Activated T-helper 1 cell treated with anti-CD3 and anti-CD28 coated beads, Interleukin-12 subunit alpha, Interleukin-12 subunit beta, Interleukin-2, Interleukin-4 antibody, amounts not matched to agents 30 ng/mL and 10 ng/mL and 1 ng/mL, durations not matched to agents 14 hours and 24 hours and 36 hours (primary cell): ENCODE data around the gene KIF5B. TPM values are rescaled to one million over a fixed set of nuclear protein-coding genes. Genes with fewer than 3 reads are reported as not detected.
"Not testable (repeated sequence)": the region's sequence is repeated elsewhere in the genome, so short reads cannot be mapped to it uniquely, and the experiment has no call there.

Experiments
- DNase-seq: peaks from one replicate; pipeline ENCODE4 v3.0.0; 2021; ENCODE audit warnings: low spot score
- H3K27ac Mint-ChIP-seq: one replicate; pipeline ENCODE4 v1.8.0; 2021; ENCODE audit warnings: mild to moderate bottlenecking, mixed read lengths
- H3K27me3 Mint-ChIP-seq: one replicate; pipeline ENCODE4 v1.8.0; 2022; ENCODE audit warnings: mild to moderate bottlenecking, moderate library complexity, mixed read lengths; ENCODE audit not compliant: insufficient read depth
- H3K36me3 Mint-ChIP-seq: one replicate; pipeline ENCODE4 v1.8.0; 2021; ENCODE audit warnings: low read depth, mixed read lengths
- H3K4me1 Mint-ChIP-seq: one replicate; pipeline ENCODE4 v1.8.0; 2021; ENCODE audit warnings: low read depth, mixed read lengths
- H3K4me3 Mint-ChIP-seq: one replicate; pipeline ENCODE4 v1.8.0; 2021; ENCODE audit warnings: mild to moderate bottlenecking, moderate library complexity, mixed read lengths
- H3K9me3 Mint-ChIP-seq: one replicate; pipeline ENCODE4 v1.8.0; 2021; ENCODE audit warnings: mixed read lengths
- intact Hi-C: fragments of 100-400 bp; cut with micrococcal nuclease; formaldehyde crosslinking; loops from one replicate; pipeline ENCODE4 v1.15.1; 2024
- total RNA-seq: library from RNA; stranded (reverse); gene quantifications from 2 replicates; pipeline ENCODE4 v1.2.3, GENCODE V29; 2022

KIF5B gene
- total RNA-seq, 1 donor from 2014 or later: 80.7 TPM

DNA sequence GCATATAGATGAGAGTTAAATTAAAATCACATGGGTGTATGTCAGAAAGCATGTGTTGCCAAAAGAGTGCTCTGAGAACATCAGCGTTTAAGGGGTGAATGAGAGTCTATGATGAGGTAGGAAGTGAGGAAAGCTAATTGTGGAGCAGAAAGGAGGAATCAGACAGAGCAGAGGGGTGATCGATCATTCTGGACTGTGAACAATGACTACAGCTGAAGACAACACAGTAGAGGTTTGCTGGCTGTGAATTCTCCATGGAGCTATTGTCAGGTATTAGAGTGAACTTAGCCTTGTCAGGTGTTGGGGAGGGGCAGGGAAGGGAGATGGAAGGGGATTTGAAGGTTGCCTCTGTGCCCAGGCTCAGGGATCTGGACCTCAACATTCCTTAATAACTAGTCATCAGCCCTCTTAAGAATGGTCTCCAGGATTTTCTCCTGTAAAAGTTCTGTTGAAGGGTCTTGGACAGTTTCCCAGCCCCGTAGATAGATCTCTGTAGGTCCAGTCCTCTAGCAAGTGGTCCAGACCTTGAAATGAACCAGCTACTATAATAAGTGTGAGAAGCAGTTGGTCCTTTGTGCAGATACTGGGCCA, 57.1 kb downstream of the KIF5B start:
- H3K4me1 Mint-ChIP-seq: peaks cover 8% of the 10 kb centered on the region
- H3K27ac Mint-ChIP-seq: no peak overlapping the region
- no peaks in the 10 kb centered on the region for H3K27me3 Mint-ChIP-seq
- no peaks in the 10 kb centered on the region for H3K9me3 Mint-ChIP-seq
- no peaks in the 10 kb centered on the region for H3K36me3 Mint-ChIP-seq
- intact Hi-C loops: loop anchor here (1.0 kb wide), 1 partner anchor 9 kb away; no protein-coding TSS in a partner anchor
- DNase-seq: no peak
- H3K4me3 Mint-ChIP-seq: no peak overlapping the region

- H3K36me3 Mint-ChIP-seq: no peaks in the 10 kb centered on the region
- intact Hi-C loops: no loop called here
- no peak for DNase-seq
- H3K4me1 Mint-ChIP-seq: no peaks in the 10 kb centered on the region
- no peak overlapping the region for H3K4me3 Mint-ChIP-seq
- H3K9me3 Mint-ChIP-seq: no peaks in the 10 kb centered on the region
- no peak overlapping the region for H3K27ac Mint-ChIP-seq
- peaks cover 4% of the 10 kb centered on the region for H3K27me3 Mint-ChIP-seq
Observed at GRCh38 chr10:31994926-31995325, 61.3 kb downstream of the KIF5B start.

DNA sequence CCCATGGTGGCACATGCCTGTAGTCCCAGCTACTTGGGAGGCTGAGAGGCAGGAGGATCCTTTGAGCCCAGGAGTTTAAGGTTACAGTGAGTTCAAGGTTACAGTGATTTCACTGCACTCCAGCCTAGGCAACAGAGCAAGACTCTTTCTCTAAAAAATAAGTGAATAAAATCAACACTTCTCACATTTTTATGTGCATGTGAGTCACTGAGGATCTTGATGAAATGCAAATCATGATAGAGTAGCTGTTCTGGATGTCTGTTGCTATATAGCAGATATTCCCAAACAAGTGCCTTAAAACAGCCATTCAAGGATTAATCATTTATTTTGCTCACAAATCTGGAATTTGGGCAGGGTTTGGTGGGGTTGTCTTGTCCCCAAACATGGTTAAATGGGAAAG, 65.3 kb downstream of the KIF5B start:
- Mint-ChIP-seq H3K27me3 (peaks cover 7% of the 10 kb centered on the region), H3K9me3 (no peaks in the 10 kb centered on the region), H3K4me1 (no peaks in the 10 kb centered on the region), H3K4me3 (no peak overlapping the region), H3K36me3 (no peaks in the 10 kb centered on the region), H3K27ac (no peak overlapping the region)
- DNase-seq: no peak
- intact Hi-C loops: loop anchor here (1.0 kb wide), 1 partner anchor 8 kb away; no protein-coding TSS in a partner anchor

DNA sequence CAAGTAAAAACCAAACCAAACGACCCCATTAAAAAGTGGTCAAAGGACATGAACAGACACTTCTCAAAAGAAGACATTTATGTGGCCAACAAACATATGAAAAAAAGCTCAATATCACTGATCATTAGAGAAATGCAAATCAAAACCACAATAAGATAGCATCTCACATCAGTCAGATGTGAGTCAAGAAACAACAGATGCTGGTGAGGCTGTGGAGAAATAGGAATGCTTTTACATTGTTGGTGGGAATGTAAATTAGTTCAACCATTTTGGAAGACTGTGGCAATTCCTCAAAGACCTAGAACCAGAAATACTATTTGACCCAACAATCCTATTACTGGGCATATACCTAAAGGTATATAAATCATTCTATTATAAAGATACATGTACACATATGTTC, 68.4 kb downstream of the KIF5B start:
- intact Hi-C loops, H3K4me3 Mint-ChIP-seq: not testable (repeated sequence)

GRCh38 chr10:31982111-31982510, 74.1 kb downstream of the KIF5B start:
- DNase-seq: no peak
- Mint-ChIP-seq H3K27me3 (peaks cover 5% of the 10 kb centered on the region), H3K4me1 (peaks cover 10% of the 10 kb centered on the region), H3K27ac (no peak overlapping the region), H3K4me3 (no peak overlapping the region), H3K36me3 (no peaks in the 10 kb centered on the region), H3K9me3 (peaks cover 3% of the 10 kb centered on the region)
- intact Hi-C loops: no loop called here

More for the DNA sequence above, 68.4 kb downstream of the KIF5B start:
- H3K27ac Mint-ChIP-seq, H3K27me3 Mint-ChIP-seq, H3K9me3 Mint-ChIP-seq, H3K36me3 Mint-ChIP-seq, DNase-seq, H3K4me1 Mint-ChIP-seq: not testable (repeated sequence)

- Mint-ChIP-seq H3K9me3 (peaks cover 3% of the 10 kb centered on the region), H3K4me1 (peaks cover 19% of the 10 kb centered on the region), H3K4me3 (no peak overlapping the region), H3K27ac (no peak overlapping the region), H3K27me3 (peaks cover 2% of the 10 kb centered on the region), H3K36me3 (no peaks in the 10 kb centered on the region)
- no peak for DNase-seq
- intact Hi-C loops: no loop called here
Observed at GRCh38 chr10:31980471-31980870, 75.8 kb downstream of the KIF5B start.

- H3K27me3 Mint-ChIP-seq, H3K9me3 Mint-ChIP-seq, H3K27ac Mint-ChIP-seq, H3K4me3 Mint-ChIP-seq, DNase-seq, intact Hi-C loops, H3K36me3 Mint-ChIP-seq: not testable (repeated sequence)
- H3K4me1 Mint-ChIP-seq: peaks cover 19% of the 10 kb centered on the region
Observed at GRCh38 chr10:31979071-31979470, 77.2 kb downstream of the KIF5B start.

GRCh38 chr10:31978156-31978483, 78.1 kb downstream of the KIF5B start:
- peaks cover 2% of the 10 kb centered on the region for H3K27me3 Mint-ChIP-seq
- no peaks in the 10 kb centered on the region for H3K36me3 Mint-ChIP-seq
- H3K9me3 Mint-ChIP-seq: peaks cover 3% of the 10 kb centered on the region
- no peak overlapping the region for H3K27ac Mint-ChIP-seq
- intact Hi-C loops: no loop called here
- H3K4me1 Mint-ChIP-seq: peaks cover 19% of the 10 kb centered on the region
- no peak overlapping the region for H3K4me3 Mint-ChIP-seq
- DNase-seq: no peak

- no peak for DNase-seq
- Mint-ChIP-seq H3K9me3 (peaks cover 3% of the 10 kb centered on the region), H3K4me1 (peaks cover 19% of the 10 kb centered on the region), H3K4me3 (no peak overlapping the region), H3K27me3 (peaks cover 2% of the 10 kb centered on the region), H3K36me3 (no peaks in the 10 kb centered on the region), H3K27ac (no peak overlapping the region)
- intact Hi-C loops: no loop called here
Observed at GRCh38 chr10:31977440-31978155, 78.6 kb downstream of the KIF5B start.

DNA sequence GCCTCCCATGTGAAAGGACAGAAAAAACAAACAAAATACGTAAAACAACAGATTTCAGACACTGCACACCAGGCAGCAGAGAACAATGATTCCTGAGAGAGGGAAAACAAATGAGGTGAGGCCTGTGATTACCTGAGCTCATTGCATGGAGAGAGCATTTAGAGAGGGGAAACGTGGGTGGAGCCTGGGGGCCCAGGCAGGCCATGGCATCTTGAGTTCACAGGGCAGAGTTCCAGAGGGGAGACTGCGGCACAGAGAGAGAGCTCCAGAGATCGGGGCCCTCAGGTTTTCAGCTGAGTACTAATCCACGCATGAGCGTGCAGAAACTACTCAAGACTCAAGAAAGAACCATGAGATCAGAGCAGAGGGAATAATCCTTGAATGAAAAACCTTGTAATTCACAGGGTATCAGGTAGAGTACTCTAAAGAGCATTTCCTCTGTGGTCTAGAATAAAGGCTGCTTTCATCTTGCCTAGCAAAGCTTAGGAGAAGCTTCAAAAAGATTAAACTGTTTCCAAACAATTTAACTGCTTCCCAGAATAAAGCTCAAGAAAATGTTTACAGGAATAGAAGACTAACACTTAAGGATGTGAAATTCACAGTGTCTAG, 81.0 kb downstream of the KIF5B start:
- Mint-ChIP-seq H3K27ac (no peak overlapping the region), H3K4me1 (peaks cover 19% of the 10 kb centered on the region), H3K9me3 (peaks cover 3% of the 10 kb centered on the region), H3K27me3 (no peaks in the 10 kb centered on the region), H3K36me3 (no peaks in the 10 kb centered on the region), H3K4me3 (no peak overlapping the region)
- intact Hi-C loops: no loop called here
- no peak for DNase-seq

GRCh38 chr10:31974434-31975124, 81.6 kb downstream of the KIF5B start:
- no peak for DNase-seq
- no peak overlapping the region for H3K27ac Mint-ChIP-seq
- intact Hi-C loops: no loop called here
- H3K4me3 Mint-ChIP-seq: no peak overlapping the region
- no peaks in the 10 kb centered on the region for H3K27me3 Mint-ChIP-seq
- peaks cover 19% of the 10 kb centered on the region for H3K4me1 Mint-ChIP-seq
- H3K36me3 Mint-ChIP-seq: no peaks in the 10 kb centered on the region
- H3K9me3 Mint-ChIP-seq: no peaks in the 10 kb centered on the region

DNA sequence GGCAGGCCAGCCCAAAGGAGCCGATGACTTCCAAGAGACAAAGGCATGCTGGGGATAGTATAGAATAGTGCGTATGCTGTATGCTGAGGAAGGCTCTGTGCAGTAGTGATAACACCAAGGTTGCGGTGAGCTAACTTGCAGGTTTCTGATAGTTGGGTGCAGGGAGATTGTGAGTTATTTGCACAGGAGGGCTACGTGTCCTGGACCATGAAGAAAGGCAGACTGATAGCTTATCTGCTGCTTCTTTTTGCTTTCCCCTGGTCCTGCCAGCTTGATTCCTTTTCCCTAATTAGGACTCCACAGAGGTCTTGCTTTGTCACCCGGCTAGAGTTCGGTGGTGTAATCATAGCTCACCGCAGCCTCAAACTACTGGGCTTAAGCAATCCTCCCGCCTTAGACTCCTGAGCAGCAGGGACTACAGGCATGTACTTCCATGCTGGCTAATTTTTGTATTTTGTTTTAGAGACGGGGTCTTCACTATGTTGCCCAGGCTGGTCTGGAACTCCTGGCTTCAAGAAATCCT, 83.6 kb downstream of the KIF5B start:
- no peak overlapping the region for H3K4me3 Mint-ChIP-seq
- no peaks in the 10 kb centered on the region for H3K9me3 Mint-ChIP-seq
- no peak for DNase-seq
- no peaks in the 10 kb centered on the region for H3K36me3 Mint-ChIP-seq
- peaks cover 13% of the 10 kb centered on the region for H3K4me1 Mint-ChIP-seq
- no peak overlapping the region for H3K27ac Mint-ChIP-seq
- H3K27me3 Mint-ChIP-seq: no peaks in the 10 kb centered on the region
- intact Hi-C loops: no loop called here

DNA sequence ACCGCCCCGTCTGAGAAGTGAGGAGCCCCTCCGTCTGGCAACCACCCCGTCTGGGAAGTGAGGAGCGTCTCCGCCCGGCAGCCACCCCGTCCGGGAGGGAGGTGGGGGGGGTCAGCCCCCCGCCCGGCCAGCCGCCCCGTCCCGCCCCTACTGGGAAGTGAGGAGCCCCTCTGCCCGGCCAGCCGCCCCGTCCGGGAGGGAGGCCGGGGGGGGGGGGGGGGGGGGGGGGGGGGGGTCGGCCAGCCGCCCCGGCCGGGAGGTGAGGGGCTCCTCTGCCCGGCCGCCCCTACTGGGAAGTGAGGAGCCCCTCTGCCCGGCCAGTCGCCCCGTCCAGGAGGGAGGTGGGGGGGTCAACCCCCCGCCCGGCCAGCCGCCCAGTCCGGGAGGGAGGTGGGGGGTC, 86.4 kb downstream of the KIF5B start:
- H3K36me3 Mint-ChIP-seq, H3K9me3 Mint-ChIP-seq, H3K4me1 Mint-ChIP-seq, DNase-seq, intact Hi-C loops, H3K4me3 Mint-ChIP-seq, H3K27ac Mint-ChIP-seq, H3K27me3 Mint-ChIP-seq: not testable (repeated sequence)
